Lung (tissue), 12 donors: ENCODE measurements around the gene POU2F1. TPM values are rescaled to one million over a fixed set of nuclear protein-coding genes. Genes with fewer than 3 reads are reported as not detected.
A peak's percentile ranks its signal among the peaks of the same experiment; 100 is the strongest.
"Not testable (repeated sequence)": the region's sequence is repeated elsewhere in the genome, so short reads cannot be mapped to it uniquely, and the experiment has no call there.

Source experiments
- ATAC-seq: fragments of 200-7000 bp; cut with Tn5 transposase; one replicate; pipeline ENCODE4 v1.9.1; 2020; ENCODE audit warnings: moderate number of reproducible peaks; ENCODE audit not compliant: insufficient read depth, low FRiP score
- DNase-seq, 3 donors: peaks; one replicate each; pipeline ENCODE4 v3.0.0-alpha.2; 2013 to 2017
- H3K27ac ChIP-seq, 2 donors: one replicate each; pipeline ENCODE4 v1.5.1; 2013; ENCODE audit warnings: mild to moderate bottlenecking in 2 of 2, moderate library complexity in 2 of 2, control low read depth in 1 of 2, inconsistent platforms in 1 of 2, low read depth in 1 of 2, low read length in 1 of 2
- H3K27me3 ChIP-seq, 3 donors: one replicate each; pipeline ENCODE4 v1.5.1; 2013; ENCODE audit warnings: low read length in 2 of 3; ENCODE audit not compliant: control insufficient read depth in 3 of 3, insufficient read depth in 3 of 3
- H3K36me3 ChIP-seq, 4 donors: one replicate each; pipeline ENCODE4 v1.5.1; 2013; ENCODE audit warnings: low read length in 4 of 4, mild to moderate bottlenecking in 1 of 4, moderate library complexity in 1 of 4; ENCODE audit not compliant: control insufficient read depth in 4 of 4, insufficient read depth in 4 of 4
- H3K4me1 ChIP-seq, 5 donors: one replicate each; pipeline ENCODE4 v1.5.1; 2013; ENCODE audit warnings: low read length in 5 of 5, mild to moderate bottlenecking in 2 of 5, moderate library complexity in 1 of 5; ENCODE audit not compliant: control insufficient read depth in 5 of 5, insufficient read depth in 5 of 5
- H3K4me3 ChIP-seq: one replicate; pipeline ENCODE4 v1.5.1; 2013; ENCODE audit warnings: mild to moderate bottlenecking, control low read depth, moderate library complexity
- H3K9ac ChIP-seq, 2 donors: one replicate each; pipeline ENCODE4 v1.5.1; 2013; ENCODE audit warnings: low read length in 2 of 2, control low read depth in 1 of 2; ENCODE audit not compliant: insufficient read depth in 1 of 2
- H3K9me3 ChIP-seq, 4 donors: one replicate each; pipeline ENCODE4 v1.5.1; 2013; ENCODE audit warnings: low read length in 3 of 4, mild to moderate bottlenecking in 1 of 4, moderate library complexity in 1 of 4; ENCODE audit not compliant: control insufficient read depth in 4 of 4, insufficient read depth in 3 of 4
- WGBS, 2 donors: extraction: QIAGEN DNeasy Blood & Tissue Kit; methylation state at CpG; one replicate each; pipeline ENCODE4 v1.1.7; 2013; 5-methylcytosine and 5-hydroxymethylcytosine counted together
- polyA plus RNA-seq, 2 donors: library from polyadenylated mRNA; stranded (reverse); fragments of 200-250 nt; gene quantifications; one replicate each; pipeline ENCODE4 v1.2.1, GENCODE V29; 2013
- total RNA-seq, 2 donors: library from RNA; depleted of rRNA in 1 of 2; stranded (reverse); fragments of >200 nt in 1 of 2; gene quantifications; one replicate each; pipeline ENCODE4 v1.2.1, GENCODE V29; 2014 to 2021
- TF ChIP-seq, protein P1 (sequence below): IDR thresholded peaks from 2 replicates; pipeline ENCODE4 v1.5.1; 2012; ENCODE audit warnings: mild to moderate bottlenecking; ENCODE audit errors: control extremely low read depth, extremely low read depth
- donor health status: control.
- donor health status: control.
- donor health status: Bipolar disorder and iron deficiency.
- donor health status: healthy.
- donor health status: DM: yes; HTN: yes; CAD: no.

Gene POU2F1
- total and polyA plus RNA-seq, 4 donors = 2.0 to 34.4 (median 8.7) TPM

DNA sequence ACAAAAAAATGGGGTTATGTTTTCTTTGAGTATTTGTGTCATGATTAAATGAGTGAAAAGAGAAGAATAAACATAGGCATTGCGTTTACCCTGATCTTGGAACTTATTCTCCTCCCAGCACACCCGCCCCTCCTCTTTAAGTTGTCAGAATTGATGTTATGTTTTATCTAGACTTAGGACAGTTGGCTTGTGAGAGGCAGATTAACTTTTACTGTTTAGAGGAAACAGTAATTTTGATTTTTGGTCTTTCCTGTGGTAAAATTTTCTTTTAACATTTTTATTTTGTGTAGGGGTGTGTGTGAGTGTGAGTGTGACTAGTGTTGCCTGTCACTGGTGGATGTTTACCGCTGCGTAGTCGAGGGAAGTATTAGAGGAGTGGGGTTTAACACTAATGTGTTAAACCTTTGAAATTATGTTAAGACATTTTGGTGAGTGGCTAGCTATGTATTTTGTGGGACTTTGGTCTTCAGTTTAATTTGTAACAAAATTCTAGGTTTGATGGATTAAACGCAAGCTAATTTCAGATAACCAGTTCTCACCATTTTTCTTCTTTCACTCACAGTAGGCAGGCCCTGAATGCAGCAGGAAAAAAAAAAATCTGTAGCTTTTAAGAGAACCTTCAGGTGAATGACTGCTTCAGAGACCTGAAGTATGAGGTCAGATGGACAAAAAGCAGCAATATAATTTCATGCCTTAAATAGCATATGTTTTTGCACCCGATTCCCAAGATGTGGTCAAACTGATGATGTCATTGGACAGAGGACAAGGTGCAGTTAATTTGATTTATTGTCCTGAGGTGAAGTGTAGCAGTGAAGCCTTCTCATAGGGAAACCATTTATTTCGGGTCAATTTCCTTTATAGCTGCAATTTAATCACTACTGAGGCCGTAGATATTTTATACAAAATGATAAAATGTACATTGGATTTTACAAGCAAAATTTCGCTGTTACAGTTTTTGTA is 2.7 kb downstream of the POU2F1 start:
- H3K9ac ChIP-seq = peak overlapping the region in 1 of 2 donors; percentile 73
- ATAC-seq = no peak
- 75 to 77% methylated on average over 10 of the region's 10 CpGs for WGBS, 2 donors
- peaks cover 0 to 23% (median 11%) of the 10 kb centered on the region in 5 donors for H3K4me1 ChIP-seq
- no peaks in the 10 kb centered on the region for H3K27me3 ChIP-seq
- TF ChIP-seq, protein P1, sequence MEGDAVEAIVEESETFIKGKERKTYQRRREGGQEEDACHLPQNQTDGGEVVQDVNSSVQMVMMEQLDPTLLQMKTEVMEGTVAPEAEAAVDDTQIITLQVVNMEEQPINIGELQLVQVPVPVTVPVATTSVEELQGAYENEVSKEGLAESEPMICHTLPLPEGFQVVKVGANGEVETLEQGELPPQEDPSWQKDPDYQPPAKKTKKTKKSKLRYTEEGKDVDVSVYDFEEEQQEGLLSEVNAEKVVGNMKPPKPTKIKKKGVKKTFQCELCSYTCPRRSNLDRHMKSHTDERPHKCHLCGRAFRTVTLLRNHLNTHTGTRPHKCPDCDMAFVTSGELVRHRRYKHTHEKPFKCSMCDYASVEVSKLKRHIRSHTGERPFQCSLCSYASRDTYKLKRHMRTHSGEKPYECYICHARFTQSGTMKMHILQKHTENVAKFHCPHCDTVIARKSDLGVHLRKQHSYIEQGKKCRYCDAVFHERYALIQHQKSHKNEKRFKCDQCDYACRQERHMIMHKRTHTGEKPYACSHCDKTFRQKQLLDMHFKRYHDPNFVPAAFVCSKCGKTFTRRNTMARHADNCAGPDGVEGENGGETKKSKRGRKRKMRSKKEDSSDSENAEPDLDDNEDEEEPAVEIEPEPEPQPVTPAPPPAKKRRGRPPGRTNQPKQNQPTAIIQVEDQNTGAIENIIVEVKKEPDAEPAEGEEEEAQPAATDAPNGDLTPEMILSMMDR = no peak
- no peaks in the 10 kb centered on the region for H3K36me3 ChIP-seq
- peak in 2 of 3 donors; percentile 29 to 44 for DNase-seq
- no peak overlapping the region for H3K4me3 ChIP-seq
- no peaks in the 10 kb centered on the region for H3K9me3 ChIP-seq
- H3K27ac ChIP-seq = no peak overlapping the region

- H3K36me3 ChIP-seq, H3K4me3 ChIP-seq, H3K9me3 ChIP-seq, H3K9ac ChIP-seq, ATAC-seq, H3K27me3 ChIP-seq, DNase-seq, H3K27ac ChIP-seq: not testable (repeated sequence)
- WGBS, 2 donors = 93 to 96% methylated on average over 15 of the region's 15 CpGs
- peaks cover 0 to 17% (median 13%) of the 10 kb centered on the region in 5 donors for H3K4me1 ChIP-seq
These were observed 4.1 kb downstream of the POU2F1 start for GRCh38 chr1:167224734-167225235.

- no peaks in the 10 kb centered on the region for H3K9me3 ChIP-seq
- no peaks in the 10 kb centered on the region for H3K36me3 ChIP-seq
- H3K4me3 ChIP-seq = no peak overlapping the region
- peaks cover 0 to 21% (median 15%) of the 10 kb centered on the region in 5 donors for H3K4me1 ChIP-seq
- 62 to 67% methylated on average over 2 of the region's 2 CpGs for WGBS, 2 donors
- ATAC-seq (no peak), DNase-seq (no peak)
- TF ChIP-seq, protein P1 = no peak
- no peaks in the 10 kb centered on the region for H3K27me3 ChIP-seq
- no peak overlapping the region for H3K9ac ChIP-seq
- H3K27ac ChIP-seq = no peak overlapping the region
These were observed 5.2 kb downstream of the POU2F1 start for GRCh38 chr1:167225920-167226319.

DNA sequence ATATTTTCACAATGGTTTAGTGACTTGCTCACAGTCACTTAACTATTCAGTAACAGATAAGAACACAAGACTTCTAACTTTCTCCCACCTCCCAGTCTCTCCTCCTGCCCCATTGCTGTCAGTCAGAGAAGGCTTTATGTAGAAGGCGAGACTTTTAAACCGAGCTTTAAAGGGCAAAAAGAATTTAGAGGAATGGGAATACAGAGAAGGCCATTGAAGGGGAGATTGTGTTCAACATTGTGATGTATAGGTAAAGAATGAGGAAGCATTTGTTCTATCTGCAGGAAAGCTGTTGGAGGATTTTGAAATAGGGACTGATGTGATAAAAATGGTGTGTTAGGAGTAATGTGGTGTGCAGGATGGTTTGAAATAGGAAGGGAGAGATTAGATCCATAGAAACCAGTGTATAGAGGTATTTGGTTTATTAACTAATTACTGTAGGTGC is 7.3 kb downstream of the POU2F1 start:
- Histone ChIP-seq H3K9me3 (no peaks in the 10 kb centered on the region), H3K27ac (no peak overlapping the region), H3K27me3 (no peaks in the 10 kb centered on the region), H3K9ac (no peak overlapping the region), H3K36me3 (no peaks in the 10 kb centered on the region), H3K4me1 (peaks cover 0 to 14% (median 9%) of the 10 kb centered on the region in 5 donors), H3K4me3 (no peak overlapping the region)
- DNase-seq (no peak), ATAC-seq (no peak)
- TF ChIP-seq, protein P1 = no peak
- WGBS, 2 donors = 71 to 77% methylated on average over 2 of the region's 2 CpGs
